GM19193 (cell line): Measurements from ENCODE around the gene MYCBPAP.

Source experiments
- POLR2A ChIP-seq: IDR thresholded peaks from 4 replicates; pipeline ENCODE4 v1.6.1; 2011; ENCODE audit not compliant: insufficient read depth, insufficient read length; ENCODE audit errors: extremely low read depth

MYCBPAP gene

DNA sequence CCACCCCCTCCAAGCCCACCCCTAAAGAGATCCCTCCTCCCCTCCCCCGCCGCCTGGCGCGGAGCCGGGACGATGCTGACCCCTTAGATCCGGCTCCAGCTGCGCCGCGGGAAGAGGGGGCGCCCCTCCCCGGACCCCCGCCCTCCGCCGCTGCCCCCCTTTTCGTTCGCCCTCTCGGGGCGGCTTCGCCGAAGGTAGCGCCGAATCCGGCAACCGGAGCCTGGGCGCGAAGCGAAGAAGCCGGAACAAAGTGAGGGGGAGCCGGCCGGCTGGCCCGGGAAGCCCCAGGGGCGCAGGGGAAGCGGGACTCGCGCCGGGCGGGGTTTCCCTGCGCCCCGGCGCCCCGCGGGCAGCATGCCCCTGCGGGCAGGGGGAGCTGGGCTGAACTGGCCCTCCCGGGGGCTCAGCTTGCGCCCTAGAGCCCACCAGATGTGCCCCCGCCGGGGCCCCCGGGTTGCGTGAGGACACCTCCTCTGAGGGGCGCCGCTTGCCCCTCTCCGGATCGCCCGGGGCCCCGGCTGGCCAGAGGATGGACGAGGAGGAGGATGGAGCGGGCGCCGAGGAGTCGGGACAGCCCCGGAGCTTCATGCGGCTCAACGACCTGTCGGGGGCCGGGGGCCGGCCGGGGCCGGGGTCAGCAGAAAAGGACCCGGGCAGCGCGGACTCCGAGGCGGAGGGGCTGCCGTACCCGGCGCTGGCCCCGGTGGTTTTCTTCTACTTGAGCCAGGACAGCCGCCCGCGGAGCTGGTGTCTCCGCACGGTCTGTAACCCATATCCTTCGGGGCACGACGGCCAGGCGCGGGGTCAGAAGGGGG lies 52.9 kb downstream of the MYCBPAP start:
- no peak for TF ChIP-seq POLR2A

DNA sequence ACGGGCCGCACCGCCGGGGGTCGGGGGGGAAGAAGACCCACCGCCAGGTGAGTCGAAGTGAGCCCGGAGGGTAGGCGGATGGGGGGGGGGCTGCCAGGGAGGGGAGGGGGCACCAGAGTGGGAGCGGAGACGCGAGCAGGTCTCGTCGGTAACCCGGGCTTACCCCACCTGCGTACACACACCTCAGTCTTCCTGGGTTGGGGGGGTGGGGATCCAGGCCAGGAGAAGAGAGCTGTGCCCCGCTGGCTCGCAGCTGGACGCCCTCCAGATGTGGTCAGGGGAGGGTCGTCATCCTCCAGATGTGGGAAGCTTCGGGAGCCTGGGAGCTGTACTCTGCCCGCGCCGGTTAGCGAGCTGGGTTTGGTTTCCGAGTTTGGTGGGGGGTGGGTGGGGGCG lies 53.5 kb downstream of the MYCBPAP start:
- TF ChIP-seq POLR2A: no peak

DNA sequence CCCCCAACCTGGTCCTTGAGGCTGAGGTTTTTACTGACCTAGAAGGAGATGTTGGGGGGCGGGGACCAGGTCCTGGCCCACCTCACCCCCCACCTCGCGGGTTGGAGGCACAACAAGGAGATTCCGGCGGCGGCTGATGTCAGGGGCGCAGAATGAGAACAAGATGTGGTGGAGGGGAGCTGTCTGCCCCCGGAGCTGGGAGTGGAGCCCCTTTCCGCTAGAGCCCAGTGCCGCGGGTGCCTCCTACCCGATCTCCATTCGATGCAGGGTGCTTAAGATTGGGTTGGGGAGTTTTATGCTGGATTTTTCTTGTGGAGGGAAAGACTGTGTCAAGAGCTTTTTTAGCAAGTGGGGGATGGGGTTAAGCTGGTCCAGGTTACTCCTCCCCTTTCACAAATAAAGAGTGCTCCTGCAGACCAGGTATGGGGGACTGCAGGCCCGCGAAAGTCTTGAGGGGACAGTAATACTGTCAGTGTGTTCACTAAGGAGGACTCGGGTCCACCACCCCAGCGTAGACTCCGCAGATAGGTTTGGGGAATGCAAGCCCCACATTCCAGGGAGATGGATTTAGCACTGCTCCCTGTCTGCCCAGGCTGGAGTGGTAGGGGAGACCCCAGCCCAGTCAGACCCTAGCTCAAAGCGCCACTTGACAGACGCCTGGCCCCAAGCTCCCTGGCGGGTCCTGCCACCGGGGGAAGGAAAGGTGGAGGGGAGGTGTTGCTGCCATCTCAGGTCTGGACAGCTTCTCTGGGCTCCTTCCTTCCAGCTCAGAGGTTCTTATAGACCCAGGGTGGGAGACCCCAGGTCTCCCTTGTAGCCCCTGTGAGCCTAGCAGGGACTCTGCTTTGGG lies 54.2 kb downstream of the MYCBPAP start:
- no peak for TF ChIP-seq POLR2A

DNA sequence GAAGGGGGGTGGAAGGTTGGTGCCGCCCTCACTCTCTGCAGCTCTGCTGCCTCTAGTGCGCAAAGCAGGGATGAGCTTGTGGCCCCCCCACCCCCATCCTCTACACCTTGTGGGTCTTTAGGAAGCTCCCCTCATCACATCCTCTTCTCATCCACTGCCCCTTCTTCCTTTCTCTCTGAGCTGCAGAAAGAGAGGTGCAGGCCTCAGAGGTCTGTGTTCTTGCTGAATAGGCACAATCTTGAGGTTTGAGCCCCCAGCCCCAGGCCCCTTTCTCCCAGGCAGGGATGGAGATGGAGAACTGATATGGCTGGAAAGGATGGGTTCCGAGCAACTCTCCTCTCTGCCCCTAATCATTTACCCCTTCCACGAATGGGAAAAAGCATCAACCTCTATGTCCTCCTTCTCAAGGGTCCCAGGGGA lies 54.9 kb downstream of the MYCBPAP start:
- no peak for TF ChIP-seq POLR2A

DNA sequence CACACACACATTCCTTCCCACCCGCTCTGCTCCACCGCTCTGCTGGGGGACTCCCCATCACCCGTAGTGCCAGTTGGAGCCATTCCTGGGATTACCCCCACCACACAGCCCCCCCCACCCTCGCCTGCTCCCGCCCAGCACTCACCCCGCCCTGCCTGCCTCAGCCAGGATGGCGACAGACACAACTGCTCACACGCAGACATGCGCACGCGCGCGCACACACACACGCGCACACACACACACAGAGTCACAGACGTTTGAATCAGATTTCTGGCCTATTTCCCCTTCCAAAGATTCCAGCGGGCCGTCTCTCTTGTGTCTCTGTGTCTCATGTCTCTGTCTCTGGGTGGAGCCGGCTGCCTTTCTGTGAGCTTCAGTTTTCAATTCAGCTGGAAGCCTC lies 56.7 kb downstream of the MYCBPAP start:
- TF ChIP-seq POLR2A: no peak

DNA sequence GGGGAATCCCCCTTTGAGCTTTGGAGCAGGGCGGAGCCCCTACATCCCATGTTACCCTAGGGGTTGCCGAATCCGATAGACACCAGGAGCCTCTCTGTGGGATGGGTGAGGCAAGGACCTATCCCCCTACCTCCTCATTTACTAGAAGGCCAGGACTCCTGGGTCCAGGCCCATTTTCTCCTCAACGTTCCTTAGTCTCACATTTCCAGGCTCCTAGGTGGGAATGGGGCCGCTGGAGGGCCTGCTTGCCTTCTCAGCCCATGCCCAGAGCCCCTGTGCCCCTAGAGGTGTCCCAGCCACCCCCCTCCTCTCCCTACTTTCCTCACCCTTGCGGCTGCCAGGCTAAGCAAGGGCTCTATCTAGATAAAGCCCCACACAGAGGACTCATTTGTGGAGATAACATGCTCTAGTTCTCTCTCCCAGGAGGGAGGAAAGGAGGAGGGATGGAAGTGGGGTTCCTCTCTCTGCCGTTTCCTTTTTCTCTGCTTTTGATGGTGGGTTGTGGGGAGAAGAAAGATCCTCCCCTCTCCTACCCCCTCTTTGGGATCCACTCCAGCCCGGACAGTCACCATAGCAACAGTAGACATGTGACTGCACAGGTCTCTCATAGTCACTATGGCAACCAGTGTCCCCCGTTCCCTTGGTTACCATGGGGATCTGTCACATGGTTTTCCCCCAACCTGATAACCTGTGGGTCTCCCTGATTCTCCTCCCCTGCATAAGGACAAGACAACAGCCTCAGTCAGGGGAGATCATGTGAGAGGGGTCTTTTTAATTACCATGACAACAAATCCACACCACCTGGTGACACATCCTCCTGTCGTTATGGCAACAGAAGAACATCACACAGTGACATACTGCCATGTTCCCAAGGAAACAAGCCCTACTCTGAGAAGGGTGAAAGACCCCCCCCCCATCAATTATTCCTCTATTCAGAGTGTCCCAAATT lies 57.4 kb downstream of the MYCBPAP start:
- TF ChIP-seq POLR2A: no peak

DNA sequence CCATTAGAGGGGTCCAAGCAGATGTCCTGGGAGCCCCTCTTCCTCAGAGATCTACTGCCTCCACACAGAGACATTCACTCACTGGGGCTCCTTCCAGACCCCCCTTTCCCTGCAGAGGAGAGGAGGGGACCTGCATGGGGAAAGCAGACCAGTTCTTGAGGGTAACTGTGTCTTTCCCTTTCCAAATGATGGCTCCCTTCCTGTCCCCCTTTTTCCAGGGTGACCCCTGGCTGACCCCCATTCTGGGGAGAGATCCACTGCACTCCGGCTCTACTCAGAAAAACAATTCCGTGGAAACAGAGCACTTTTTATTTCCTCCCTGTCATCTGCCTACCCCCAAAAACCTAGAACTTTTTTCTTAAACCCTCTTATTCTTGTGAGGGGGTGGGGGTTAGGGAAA lies 58.6 kb downstream of the MYCBPAP start:
- TF ChIP-seq POLR2A: no peak

DNA sequence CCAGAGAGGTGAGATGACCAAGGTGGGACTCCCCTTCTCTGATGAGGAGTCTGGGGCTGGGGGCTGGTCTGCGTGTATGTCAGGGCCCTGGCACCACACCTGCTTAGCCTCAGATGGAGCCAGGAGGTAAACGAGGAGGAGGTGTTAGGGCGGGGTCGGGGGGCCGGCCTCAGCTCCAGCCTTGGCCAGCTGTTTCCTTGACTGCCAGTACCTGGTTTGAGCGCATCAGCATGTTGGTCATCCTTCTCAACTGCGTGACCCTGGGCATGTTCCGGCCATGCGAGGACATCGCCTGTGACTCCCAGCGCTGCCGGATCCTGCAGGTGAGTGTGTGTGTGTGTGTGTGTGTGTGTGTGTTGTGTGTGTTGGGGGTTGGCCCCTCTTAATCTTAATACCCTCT lies 60.4 kb downstream of the MYCBPAP start:
- no peak for TF ChIP-seq POLR2A

DNA sequence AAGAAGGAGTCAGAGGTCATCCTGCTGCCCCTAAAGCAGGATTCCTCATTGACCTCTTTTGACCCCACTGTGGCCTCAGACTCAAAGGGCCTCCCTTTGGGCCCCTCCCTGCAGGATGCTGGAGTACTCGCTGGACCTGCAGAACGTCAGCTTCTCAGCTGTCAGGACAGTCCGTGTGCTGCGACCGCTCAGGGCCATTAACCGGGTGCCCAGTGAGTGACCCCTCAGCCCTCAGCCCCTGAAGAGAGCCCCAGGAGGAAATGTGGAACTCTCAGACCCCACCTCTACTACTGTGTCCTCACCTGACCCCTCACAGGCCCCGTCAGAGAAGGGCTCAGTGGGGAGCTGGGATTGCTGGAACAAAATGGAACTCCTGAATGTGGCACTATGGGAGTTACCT lies 61.4 kb downstream of the MYCBPAP start:
- TF ChIP-seq POLR2A: no peak

DNA sequence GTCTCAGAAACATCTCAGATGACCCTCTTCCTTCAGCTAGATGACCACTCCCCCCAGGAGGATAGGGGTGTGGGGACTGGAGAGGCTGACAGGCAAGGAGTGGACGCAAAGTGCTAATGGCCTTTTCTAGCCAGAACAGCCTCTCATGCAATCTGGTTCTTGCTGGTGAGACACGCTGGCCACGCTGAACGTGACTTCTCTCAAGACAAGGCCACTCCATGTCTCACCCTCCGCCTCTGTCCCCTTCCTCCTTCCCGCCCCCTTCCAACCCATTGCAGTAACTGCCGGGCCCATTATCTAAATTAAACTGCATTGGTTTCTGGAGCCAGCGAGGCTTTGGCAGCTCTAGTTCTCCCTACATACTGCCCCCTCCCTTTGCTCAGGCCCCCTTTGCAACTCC lies 61.8 kb downstream of the MYCBPAP start:
- TF ChIP-seq POLR2A: no peak

DNA sequence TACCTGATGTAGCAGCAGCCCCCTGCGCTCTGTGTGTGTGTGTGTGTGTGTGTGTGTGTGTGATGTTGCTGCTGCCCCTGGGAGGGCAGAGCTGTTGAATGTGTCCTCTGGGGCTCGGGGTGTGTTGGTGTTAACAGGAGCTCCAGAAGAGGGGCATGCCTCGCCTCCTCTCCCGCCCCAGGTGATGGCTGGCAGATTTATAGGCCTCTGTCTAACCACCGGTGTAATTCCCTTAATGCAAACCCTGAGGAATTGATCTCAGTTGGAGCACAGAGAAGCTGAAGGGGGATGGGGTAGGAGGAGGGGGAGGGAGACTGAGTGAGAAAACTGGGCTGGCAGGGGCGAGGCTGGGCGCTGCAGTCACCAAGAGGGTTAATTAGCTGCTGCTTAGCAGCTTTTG lies 62.3 kb downstream of the MYCBPAP start:
- no peak for TF ChIP-seq POLR2A

DNA sequence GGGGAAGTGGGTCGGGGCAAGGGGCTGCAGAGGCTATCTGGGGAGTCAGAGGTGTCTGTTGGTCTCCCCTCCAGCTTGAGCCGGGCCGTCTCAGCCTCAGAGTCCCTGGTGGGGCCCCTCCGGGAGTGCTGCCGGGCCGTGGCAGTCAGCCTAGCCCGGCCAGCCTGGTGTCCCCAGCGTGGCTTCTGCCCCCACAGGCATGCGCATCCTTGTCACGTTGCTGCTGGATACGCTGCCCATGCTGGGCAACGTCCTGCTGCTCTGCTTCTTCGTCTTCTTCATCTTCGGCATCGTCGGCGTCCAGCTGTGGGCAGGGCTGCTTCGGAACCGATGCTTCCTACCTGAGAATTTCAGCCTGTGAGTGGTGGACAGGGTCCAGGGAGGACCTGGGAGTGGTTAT lies 63.4 kb downstream of the MYCBPAP start:
- TF ChIP-seq POLR2A: no peak

DNA sequence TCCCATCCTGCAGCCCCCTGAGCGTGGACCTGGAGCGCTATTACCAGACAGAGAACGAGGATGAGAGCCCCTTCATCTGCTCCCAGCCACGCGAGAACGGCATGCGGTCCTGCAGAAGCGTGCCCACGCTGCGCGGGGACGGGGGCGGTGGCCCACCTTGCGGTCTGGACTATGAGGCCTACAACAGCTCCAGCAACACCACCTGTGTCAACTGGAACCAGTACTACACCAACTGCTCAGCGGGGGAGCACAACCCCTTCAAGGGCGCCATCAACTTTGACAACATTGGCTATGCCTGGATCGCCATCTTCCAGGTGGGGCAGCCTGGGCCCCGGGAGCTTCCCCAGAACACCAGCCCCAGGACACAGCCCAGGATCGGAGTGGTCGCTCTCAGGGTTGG lies 64.3 kb downstream of the MYCBPAP start:
- no peak for TF ChIP-seq POLR2A

DNA sequence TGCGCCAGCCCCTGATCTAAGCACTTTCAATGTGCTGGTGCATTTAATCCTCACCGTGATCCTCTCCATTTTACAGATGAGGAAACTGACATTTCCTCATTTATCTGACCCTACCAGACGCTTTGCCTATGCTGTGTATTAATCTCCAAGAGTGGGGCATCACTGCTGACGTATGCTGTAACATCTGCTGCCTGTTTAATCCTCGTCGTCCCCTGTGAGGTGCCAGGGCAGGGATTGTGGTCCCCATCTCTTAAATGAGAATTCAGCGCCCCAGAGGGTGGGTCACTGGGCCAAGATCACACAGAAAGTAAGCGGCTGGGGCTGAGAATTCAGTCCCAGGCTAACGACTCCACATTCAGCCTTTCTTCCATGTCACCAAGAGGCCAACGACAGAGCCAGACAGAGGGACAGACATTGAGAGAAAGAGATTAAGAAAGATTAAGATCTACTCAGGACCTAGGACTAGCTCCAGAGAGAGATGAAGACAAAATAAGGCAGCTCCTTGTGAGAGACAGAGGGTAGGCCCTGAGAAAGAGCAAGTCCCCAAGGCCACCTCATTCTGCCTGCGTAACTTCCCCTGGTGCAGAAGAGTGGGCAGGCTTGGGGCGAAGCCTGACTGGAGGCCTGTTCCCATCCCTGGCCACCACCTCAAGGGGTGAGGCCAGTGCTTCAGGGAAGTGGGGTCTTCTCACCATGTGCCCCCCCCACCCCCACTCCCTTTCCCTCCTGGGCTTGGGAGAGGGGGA lies 65.8 kb downstream of the MYCBPAP start:
- no peak for TF ChIP-seq POLR2A
